GM18868 (cell line): ENCODE results near the gene POTEM.
A peak's percentile ranks its signal among the peaks of the same experiment; 100 is the strongest.
"Not testable (repeated sequence)": the region's sequence is repeated elsewhere in the genome, so short reads cannot be mapped to it uniquely, and the experiment has no call there.

Experiments
- ATAC-seq: cut with Tn5 transposase; IDR thresholded peaks from one replicate; pipeline ENCODE4 v1.9.1; 2021; ENCODE audit warnings: mild to moderate bottlenecking, moderate library complexity; ENCODE audit not compliant: unreplicated experiment

The POTEM gene

DNA sequence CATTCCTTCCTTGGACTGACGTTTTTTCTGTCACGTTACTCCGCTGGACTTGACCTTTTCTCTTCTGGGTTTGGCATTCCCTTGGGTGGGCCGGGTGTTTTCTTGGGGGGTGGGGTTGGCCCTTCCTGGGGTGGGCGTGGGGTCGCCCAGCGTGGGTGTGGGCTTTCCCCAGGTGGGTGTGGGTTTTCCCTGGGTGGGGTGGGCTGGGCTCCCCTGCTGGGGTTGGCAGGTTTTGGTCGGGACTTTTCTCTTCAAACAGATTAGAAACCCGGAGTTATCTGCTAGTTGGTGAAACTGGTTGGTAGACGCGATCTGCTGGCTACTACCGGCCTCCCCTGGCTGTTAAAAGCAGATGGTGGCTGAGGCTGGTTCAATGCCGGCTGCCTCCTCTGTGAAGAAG is at the start of gene POTEM:
Gene POTEM (plus strand): TSS at position 301 of the 400 bp plus-strand sequence. CDS start 52 bp downstream, at position 353.
- ATAC-seq = not testable (repeated sequence)

DNA sequence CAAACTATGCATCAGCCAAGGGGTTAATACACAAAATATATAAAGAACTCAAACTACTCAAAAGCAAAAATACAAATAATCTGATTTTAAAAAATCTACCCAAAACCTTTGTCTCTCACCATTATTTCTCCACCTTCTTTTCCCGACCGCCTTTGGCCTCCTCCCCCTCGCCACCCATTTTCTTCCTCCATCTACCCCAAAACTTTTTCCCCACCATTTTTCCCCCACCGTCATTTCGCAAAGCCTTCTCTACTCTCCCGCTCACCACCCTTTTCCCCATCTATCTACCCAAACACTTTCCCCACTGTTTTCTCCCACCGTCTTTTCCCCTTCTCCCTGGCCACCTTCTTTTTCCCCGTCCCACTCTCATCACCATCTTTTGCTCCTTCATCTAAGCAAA is 48.9 kb upstream of the POTEM start:
- ATAC-seq = not testable (repeated sequence)

DNA sequence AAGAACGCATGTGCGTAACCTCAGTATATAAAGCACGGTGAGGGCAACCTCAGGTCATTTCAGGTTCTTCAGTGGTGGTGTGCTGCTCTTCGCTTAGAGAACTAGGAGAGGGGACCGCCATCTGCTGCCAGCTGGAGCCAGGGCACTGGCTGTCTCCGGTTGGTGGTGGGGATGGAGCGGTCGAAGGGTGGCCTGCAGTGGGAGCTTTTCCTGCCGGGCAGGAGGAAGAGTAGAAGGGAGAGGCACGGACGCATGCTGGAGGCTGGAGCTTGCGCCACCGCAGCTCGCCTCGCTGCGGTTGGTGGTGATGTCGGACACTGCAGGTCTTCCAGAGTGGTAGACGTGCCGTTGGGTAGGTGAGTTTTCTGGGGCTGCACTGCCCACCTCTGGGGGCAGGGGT is 47.2 kb upstream of the POTEM start:
- not testable (repeated sequence) for ATAC-seq

DNA sequence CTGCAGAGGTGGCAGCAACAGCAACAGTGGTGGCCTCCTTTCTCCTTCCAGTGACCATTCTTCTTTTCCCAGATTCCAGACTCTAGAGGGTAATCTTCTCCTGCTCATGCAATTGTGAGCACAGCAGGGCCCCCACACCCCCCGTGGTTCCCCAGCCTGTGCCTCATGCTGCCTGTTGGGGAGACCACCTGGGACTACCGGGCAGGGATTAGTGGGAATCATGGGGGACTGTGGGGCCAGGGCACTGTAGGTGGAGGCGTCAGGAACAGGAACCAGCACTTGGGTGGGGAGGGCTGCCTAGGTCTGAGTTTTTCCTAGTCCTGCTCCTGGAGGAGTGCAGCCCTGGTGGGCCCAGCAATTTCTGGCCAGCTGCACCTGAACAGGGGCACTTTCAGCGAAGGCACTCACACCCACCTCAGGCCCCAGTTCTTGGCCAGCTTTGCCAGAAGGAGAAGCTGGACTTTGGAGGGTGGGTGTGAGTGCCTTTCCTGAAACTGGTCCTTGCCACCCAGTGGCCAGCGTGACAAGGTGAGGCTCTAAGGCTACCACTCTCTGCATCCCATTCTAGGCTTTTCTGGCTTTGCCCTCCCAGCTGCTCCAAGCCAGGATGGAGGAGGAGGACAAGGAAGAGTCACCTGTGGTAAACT is 46.1 kb upstream of the POTEM start:
- not testable (repeated sequence) for ATAC-seq

DNA sequence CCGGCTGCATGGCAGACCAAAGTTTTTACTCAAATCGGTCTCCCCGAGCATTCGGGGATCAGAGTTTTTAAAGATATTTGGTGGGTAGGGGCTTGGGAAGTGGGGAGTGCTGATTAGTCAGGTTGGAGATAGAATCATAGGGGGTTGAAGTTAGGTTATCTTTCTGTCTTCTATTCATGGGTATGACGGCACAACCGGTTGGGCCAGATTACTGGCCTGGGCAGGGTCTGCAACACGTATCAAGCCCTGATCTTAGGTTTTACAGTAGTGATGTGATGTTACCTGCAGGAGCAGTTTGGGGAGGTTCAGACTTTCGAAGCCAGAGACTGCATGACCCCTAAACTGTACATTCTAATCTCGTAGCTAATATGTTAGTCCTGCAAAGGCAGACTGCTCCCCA is 30.4 kb upstream of the POTEM start:
- not testable (repeated sequence) for ATAC-seq

DNA sequence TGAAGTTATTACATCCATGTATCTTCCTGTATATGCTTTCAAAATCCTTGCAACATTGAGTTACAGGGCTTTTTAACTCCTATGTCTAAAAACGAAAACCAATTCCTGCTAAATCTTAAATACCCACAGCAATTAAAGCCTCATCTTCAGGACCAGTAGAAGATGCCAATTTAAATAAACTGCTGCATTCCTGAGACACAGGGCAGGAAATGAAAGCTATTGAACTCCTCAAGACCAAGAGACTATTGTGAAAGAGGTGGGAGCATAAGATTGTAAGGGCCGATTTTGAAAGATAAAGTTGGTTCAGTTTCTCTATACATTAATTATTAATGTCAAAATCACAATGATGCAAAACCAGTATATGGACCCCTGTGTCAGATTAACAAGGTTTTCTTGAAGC is 28.5 kb upstream of the POTEM start:
- not testable (repeated sequence) for ATAC-seq

DNA sequence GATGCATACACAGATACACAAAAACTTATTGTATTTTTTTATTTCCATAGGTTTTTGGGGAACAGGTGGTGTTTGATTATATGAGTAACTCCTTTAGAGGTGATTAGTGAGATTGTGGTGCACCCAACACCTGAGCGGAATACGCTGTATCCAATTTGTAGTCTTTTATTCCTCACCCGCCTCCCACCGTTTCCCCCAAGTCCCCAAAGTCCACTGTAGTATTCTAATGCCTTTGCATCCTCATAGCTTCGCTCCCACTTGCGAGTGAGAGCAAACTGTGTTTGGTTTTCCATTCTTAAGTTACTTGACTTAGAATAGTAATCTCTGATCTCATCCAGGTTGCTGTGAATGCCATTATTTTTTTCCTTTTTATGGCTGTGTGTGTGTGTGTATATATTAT is 17.3 kb upstream of the POTEM start:
- not testable (repeated sequence) for ATAC-seq

DNA sequence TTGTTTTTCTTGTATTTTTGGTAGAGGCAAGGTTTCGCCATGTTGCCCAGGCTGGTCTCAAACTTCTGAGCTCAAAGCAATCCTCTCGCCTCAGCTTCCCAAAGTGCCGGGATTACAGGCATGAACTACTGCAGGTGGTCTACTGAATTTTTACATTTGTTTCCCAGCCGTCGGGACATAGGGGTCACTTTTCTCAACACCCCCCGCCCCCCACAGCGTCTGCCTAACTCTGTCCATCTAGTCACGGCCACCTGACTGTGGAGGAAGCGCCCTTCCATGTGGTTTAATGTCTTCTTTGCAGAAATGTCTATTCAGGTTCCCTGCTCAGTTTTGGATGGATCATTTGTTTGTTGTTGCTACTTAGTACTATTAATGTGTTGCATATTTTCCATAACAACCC is 14.1 kb upstream of the POTEM start:
- not testable (repeated sequence) for ATAC-seq

DNA sequence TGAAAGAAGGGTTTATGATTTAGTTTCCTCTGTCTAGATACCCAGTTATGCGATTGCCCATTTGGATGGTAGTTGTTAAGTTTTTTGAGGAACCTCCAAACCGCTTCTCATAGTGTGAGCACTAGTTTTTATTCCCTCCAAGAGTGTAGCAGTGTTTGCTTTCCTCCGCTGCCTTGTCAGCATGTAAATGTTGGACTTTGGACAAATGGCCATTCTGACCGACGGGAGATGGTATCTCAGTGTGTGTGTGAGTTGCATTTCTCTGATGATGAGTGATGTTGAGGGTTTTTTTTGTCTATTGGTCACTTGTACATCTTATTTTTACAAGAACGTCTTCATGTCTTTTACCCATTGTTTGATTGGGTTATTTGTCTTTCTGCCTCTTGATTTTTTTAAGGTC is 11.4 kb upstream of the POTEM start:
- ATAC-seq = peak; percentile 47

DNA sequence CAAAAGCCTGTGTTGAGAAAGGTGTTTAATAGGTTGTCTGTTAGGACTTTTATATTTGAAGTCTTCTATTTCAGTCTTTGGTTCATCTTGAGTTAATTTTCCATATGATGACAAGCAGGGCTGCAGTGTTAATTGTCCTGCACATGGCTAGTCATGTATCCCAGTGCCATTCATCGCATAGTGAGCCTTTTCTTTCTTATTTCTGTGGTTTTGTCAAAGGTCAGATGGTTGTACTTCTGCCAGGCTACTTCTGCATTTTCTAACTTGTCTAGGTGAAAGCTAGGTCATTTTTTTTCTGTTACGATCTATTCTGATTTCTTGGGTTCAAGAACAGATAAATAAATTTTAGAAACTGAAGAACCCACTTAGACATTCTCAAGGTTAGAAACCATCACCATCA is 5.7 kb upstream of the POTEM start:
- ATAC-seq = not testable (repeated sequence)

DNA sequence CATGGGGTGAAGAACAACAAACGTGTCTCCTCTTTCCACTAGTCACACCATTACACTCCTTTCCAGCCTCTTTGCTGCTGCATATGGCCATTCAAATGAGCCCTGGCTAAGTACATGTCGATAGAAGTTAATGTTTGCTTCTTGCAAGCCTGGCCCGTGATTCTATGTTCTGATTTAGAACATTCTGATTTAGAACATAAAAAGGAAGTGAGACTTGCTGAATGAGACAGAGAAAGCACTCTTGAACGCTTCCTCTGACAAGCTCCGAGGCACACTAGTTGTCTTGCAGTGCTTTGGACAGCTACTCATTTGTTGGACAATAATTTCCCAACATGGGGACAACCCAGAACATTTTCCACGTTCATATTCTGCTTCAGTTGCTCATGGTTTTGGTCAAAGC is 5.1 kb upstream of the POTEM start:
- peak; percentile 87 for ATAC-seq

DNA sequence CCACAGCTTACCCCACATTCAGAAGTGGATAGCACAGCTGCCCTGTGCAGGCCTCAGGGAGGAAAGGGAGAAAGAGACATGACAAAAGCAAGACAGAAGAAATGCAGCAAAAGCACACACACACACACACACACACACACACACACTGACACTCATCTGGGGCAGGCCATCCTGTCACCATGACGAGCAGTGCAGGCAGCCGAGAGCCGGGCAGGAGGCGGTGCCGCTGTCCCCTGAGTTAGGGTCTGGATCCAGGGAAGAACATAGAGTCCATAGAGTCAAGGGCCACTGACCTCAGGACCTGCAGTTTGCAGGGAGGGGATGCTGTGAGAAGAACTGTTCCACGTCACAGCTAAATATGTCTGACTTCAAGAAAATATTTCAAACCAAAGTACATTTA is 4.0 kb upstream of the POTEM start:
- ATAC-seq = not testable (repeated sequence)

DNA sequence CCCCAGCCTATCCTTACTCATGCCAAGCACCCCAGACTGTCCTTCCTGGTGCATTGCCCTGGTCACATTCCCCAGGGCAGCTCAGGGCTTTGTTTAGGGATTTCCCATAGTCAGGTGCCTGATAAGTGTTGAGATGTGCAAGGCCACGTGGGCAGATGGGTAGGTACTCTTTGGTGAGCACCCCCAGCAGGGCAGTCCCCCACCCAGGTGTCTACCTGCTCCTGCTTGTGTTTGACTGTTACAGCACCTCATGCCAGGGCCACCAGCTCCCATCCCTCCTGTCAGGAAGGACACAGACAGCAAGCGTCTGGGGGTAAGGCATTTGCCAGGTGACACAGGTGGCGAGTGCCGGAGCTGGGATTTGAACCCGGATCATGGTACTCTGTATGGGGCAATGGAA is 2.4 kb upstream of the POTEM start:
- ATAC-seq = not testable (repeated sequence)

DNA sequence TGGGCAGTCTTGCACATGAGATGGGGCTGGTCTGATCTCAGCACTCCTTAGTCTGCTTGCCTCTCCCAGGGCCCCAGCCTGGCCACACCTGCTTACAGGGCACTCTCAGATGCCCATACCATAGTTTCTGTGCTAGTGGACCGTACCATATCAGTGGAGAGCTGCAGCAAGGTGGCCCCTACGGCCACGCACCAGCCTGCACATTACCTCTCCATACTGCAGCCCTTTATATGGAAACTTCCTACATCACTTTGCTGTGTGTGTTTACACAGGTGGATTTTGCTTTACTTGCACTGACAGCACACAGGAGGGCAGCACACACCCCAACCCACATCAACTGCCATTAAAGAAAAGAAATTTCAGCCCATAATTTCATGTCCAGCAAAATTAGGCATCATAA is 35.3 kb downstream of the POTEM start:
- not testable (repeated sequence) for ATAC-seq

DNA sequence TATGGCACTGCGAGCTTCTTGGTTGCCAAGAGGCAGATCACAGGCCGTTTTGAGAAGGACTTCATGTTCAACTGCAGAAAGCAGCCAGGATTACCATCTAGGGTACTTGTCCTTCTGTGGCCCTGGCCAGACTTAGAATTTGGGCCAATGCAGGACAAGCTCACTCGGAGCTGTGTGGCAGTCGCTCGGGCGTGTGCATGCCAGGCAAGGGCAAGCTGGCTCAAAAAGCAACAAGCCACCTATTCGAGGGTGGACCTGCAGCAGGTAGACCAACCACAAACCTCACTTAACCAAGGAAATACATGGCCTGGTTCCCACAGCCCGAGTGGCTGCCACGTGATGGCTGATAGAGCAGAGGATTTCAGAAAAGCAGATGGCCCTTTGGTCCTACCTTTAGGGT is 39.3 kb downstream of the POTEM start:
- not testable (repeated sequence) for ATAC-seq

DNA sequence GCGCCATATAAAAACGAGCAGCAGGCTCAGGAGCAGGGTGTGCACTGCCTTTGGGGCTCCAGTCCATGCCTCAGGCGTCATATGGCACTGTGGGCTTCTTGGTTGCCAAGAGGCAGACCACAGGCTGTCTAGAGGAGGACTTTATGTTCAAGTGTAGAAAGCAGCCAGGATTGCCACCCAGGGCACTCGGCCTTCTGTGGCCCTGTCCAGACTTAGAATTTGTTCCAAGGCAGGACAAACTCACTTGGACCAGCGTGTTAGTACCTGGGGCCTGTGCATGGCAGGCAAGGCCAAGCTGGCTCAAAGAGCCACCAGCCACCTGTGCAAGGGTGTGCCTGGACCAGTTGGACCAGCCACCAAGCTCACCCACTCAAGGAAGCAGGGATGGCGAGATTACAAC is 40.4 kb downstream of the POTEM start:
- ATAC-seq = not testable (repeated sequence)

DNA sequence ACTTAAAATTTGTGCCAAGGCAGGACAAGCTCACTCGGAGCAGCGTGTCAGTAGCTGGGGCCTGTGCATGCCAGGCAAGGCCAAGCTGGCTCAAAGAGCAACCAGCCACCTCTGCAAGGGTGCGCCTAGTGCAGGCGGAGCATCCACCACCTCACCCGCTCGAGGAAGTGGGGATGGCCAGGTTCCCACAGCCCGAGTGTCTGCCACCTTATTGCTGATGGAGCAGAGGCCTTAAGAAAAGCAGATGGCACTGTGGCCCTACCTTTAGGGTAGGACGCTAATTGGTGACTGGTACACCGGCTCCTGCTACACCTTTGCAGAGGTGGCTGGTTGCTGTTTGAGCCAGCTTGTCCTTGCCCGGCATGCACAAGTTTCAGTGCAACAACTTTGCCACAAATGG is 43.8 kb downstream of the POTEM start:
- ATAC-seq = not testable (repeated sequence)

DNA sequence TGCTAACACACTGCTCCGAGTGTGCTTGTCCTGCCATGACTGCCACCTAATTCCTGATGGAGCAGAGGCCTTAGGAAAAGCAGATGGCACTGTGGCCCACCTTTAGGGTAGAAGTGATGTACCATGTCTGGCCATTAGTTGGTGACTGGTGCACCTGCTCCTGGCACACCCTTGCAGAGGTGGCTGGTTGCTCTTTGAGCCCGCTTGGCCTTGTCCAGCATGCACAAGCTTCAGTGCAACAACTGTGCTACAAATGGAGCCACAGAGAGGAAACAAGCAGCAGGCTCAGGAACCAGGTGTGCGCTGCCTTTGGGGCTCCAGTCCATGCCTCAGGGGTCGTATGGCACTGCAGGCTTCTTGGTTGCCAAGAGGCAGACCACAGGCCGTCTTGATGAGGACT is 44.5 kb downstream of the POTEM start:
- not testable (repeated sequence) for ATAC-seq

DNA sequence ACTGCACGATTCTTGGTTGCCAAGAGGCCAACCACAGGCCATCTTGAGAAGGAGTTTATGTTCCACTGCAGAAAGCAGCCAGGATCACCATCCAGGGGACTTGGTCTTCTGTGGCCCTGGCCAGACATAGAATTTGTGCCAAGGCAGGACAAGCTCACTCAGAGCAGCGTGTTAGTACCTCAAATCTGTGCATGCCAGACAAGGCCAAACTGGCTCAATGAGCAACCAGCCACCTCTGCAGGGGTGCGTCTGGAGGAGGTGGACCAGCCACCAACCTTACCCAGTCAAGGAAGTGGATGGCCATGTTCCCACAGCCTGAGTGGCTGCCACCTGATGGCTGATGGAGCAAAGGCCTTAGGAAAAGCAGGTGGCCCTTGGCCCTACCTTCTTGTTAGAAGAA is 48.0 kb downstream of the POTEM start:
- not testable (repeated sequence) for ATAC-seq

DNA sequence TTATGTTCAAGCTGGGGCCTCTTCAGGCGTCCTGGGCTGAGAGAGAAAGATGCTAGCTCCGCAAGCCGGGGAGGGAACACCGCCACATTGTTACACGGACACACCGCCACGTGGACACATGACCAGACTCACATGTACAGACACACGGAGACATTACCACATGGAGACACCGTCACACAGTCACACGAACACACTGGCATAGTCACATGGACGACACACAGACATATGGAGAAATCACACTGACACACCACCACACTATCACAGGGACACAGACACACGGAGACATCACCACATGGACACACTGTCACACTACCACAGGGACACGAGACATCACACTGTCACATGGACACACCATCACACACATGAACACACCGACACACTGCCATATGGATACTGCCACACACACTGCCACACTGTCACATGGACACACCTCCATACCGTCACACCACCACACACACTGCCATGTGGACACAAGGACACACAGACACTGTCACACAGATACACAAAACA is 57.9 kb downstream of the POTEM start:
- not testable (repeated sequence) for ATAC-seq

DNA sequence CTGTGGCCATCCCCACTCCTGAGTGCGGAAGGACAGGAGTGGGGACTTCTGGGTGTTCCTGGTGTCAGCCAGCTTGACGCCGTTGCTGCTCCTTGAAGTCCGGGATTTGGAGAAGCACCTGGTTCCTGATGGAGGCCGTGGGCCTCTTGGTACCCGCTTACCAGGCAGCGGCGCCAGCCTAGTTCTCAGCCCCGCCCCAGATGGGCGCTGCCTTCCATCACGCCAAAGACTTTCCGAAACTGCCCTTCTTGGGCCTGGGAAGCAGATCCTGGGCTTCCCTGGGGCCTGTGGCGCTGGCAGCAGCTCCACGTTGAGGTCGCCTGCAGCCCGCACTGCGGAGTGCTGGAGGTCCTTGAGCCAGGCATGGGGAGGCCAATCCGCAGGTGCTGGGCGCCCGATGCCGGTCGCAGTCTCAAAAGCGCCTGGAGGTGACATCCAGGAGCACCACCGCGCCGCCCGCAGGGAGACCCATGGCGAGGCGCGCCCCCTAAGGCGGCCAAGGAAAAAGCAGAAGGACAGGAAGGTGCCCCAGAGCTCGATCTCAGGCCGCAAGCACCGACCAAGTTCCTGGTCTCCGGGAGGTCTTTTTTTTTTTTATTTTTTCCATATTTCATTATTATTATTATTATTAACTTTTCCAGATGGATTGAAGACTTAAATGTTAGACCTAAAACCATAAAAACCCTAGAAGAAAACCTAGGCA is 59.6 kb downstream of the POTEM start:
- ATAC-seq = not testable (repeated sequence)

DNA sequence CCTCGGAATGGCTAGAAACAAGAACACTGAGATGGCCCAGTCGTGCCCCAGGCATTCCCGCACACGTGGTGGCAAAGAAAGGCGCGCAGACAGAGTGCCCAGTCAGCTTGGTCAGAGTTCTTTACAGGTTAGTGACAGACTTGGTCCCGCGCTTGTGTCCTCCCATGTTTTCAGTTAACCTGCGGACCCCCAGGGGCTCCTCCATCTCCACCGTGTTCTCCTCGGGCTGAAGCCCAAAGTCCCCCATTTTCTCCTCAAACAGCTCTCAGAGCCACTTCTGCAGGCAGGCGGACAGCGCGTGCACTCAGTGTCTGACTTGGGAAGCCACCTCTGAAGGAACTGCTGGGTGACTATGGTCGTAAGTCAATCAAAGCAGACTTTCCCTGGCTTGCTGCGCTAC is 60.7 kb downstream of the POTEM start:
- not testable (repeated sequence) for ATAC-seq
